Ishikawa (cell line): ENCODE results near the gene PRSS16.

Experiments
- CEBPB ChIP-seq: IDR thresholded peaks from 2 replicates; pipeline ENCODE4 v1.6.1; 2012
- CREB1 ChIP-seq: IDR thresholded peaks from 2 replicates; pipeline ENCODE4 v1.6.1; 2012; ENCODE audit warnings: low read depth
- EP300 ChIP-seq: IDR thresholded peaks from 2 replicates; pipeline ENCODE4 v1.6.1; 2012; ENCODE audit warnings: borderline replicate concordance
- MAX ChIP-seq: IDR thresholded peaks from 2 replicates; pipeline ENCODE4 v1.6.1; 2012
- NFIC ChIP-seq: IDR thresholded peaks from 2 replicates; pipeline ENCODE4 v1.6.1; 2012
- RAD21 ChIP-seq: IDR thresholded peaks from 2 replicates; pipeline ENCODE4 v1.6.1; 2012; ENCODE audit warnings: low read depth
- REST ChIP-seq: IDR thresholded peaks from 2 replicates; pipeline ENCODE4 v1.6.1; 2012; ENCODE audit warnings: low read depth, mild to moderate bottlenecking
- TAF1 ChIP-seq: IDR thresholded peaks from 2 replicates; pipeline ENCODE4 v1.6.1; 2012; ENCODE audit warnings: low read depth, mild to moderate bottlenecking
- TCF12 ChIP-seq: IDR thresholded peaks from 2 replicates; pipeline ENCODE4 v1.6.1; 2012; ENCODE audit warnings: low read depth
- TEAD4 ChIP-seq: IDR thresholded peaks from 2 replicates; pipeline ENCODE4 v1.6.1; 2012
- USF1 ChIP-seq: IDR thresholded peaks from 2 replicates; pipeline ENCODE4 v1.6.1; 2012
- YY1 ChIP-seq: IDR thresholded peaks from 2 replicates; pipeline ENCODE4 v1.6.1; 2012; ENCODE audit warnings: low read depth
- ZBTB7A ChIP-seq: IDR thresholded peaks from 2 replicates; pipeline ENCODE4 v1.6.1; 2012; ENCODE audit warnings: low read depth

GRCh38 chr6:27280064-27280539 lies 32.6 kb downstream of the PRSS16 start:
- TF ChIP-seq EP300, result no peak
- no peak; the same call in 1 of the 2 replicates for TF ChIP-seq TCF12
- TF ChIP-seq CEBPB, result peak; percentile 33; the same call in 1 of the 2 replicates
- peak; percentile 27 for TF ChIP-seq MAX
- no peak for TF ChIP-seq RAD21
- TF ChIP-seq YY1, result no peak
- no peak; the same call in 1 of the 2 replicates for TF ChIP-seq TAF1
- TF ChIP-seq REST, result no peak
- TF ChIP-seq NFIC, result no peak
- no peak for TF ChIP-seq USF1
- TF ChIP-seq ZBTB7A, result no peak
- TF ChIP-seq TEAD4, result peak; percentile 88
- TF ChIP-seq CREB1, result no peak
